ENCODE results near the gene XPO1.
"Not testable (repeated sequence)": the region's sequence is repeated elsewhere in the genome, so short reads cannot be mapped to it uniquely, and the experiment has no call there.

XPO1 gene

DNA sequence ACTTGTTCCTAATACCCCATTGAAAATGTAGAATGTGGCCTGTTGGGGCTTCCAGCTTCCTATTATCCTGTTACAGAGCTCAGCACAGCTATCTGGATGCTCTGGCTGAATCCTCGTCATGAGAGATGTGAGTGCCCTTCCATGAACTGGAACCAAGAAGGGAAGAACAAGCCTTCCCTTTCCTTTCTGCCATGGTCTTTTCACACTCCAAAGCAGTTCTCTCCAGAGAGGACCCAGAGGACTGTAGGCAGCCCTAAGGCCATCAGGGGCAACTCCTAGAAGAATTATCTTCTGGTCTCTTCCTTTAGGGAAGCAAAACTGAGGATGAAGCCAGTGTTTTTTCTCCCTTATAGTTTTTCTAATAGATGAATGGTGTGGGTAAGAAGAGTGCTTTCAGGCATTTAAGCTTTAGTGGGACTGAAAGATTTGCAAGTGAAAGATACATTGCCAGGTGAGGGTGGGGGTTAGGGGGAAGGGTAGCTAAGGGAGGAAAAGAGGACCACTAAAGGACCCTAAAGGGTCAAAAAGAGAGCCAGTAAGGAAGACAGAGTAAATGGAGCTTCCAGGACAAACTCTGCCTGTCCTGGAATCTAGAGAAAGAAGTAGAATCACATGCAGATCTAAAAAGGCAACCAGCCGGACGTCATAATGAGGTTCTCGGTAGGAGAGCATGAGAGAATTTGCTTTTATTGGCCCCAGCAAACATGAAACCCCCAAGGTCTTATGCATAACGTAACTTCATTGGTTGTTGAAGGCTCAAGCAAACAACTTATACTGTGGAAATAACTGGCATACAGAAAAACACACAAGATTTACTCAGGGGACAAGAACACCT, 12.4 kb upstream of the XPO1 start:
- no peak for DNase-seq (ENCODE audit: extremely low read depth, insufficient read length)
- TF ChIP-seq, protein P1, sequence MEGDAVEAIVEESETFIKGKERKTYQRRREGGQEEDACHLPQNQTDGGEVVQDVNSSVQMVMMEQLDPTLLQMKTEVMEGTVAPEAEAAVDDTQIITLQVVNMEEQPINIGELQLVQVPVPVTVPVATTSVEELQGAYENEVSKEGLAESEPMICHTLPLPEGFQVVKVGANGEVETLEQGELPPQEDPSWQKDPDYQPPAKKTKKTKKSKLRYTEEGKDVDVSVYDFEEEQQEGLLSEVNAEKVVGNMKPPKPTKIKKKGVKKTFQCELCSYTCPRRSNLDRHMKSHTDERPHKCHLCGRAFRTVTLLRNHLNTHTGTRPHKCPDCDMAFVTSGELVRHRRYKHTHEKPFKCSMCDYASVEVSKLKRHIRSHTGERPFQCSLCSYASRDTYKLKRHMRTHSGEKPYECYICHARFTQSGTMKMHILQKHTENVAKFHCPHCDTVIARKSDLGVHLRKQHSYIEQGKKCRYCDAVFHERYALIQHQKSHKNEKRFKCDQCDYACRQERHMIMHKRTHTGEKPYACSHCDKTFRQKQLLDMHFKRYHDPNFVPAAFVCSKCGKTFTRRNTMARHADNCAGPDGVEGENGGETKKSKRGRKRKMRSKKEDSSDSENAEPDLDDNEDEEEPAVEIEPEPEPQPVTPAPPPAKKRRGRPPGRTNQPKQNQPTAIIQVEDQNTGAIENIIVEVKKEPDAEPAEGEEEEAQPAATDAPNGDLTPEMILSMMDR (IDR thresholded peaks at IDR 0.05; ENCODE audit: insufficient read depth, low read length, poor library complexity, severe bottlenecking): no peak

DNA sequence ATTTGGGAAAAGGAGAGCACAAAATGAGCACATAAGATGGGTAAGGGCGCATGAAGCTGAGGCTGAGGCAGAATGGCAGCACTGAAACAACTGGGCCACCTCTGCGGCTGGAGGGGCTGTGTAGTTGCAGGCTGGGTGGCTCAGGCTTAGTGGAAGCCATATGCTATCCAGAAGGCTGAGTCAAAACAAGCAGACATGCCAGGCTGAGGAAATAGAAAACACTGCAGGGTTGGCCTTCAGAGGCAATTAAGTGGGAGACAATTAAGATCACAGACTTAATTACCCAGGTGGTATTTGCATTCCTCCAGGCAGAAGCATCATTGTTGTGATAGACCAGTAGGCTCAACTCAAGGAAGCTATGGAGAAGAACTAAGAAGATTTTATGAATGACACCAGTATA, 11.4 kb upstream of the XPO1 start:
- H3K4me3 ChIP-seq (replicated peaks; ENCODE audit: low read depth, low read length): no peak overlapping the region
- H3K36me3 ChIP-seq (ENCODE audit: control insufficient read depth, insufficient read depth, low read length): no peaks in the 10 kb centered on the region
- H3K27me3 ChIP-seq (replicated peaks; ENCODE audit: control insufficient read depth, insufficient read depth, low read length): no peaks in the 10 kb centered on the region
- TF ChIP-seq, protein P1 (IDR thresholded peaks at IDR 0.05; ENCODE audit: insufficient read depth, low read length, poor library complexity, severe bottlenecking): no peak
- no peak for DNase-seq (ENCODE audit: extremely low read depth, insufficient read length)

More for the DNA sequence above, 12.4 kb upstream of the XPO1 start:
- no peaks in the 10 kb centered on the region for H3K27me3 ChIP-seq (replicated peaks; ENCODE audit: control insufficient read depth, insufficient read depth, low read length)
- H3K36me3 ChIP-seq (ENCODE audit: control insufficient read depth, insufficient read depth, low read length): no peaks in the 10 kb centered on the region
- H3K4me3 ChIP-seq (replicated peaks; ENCODE audit: low read depth, low read length): no peak overlapping the region

DNA sequence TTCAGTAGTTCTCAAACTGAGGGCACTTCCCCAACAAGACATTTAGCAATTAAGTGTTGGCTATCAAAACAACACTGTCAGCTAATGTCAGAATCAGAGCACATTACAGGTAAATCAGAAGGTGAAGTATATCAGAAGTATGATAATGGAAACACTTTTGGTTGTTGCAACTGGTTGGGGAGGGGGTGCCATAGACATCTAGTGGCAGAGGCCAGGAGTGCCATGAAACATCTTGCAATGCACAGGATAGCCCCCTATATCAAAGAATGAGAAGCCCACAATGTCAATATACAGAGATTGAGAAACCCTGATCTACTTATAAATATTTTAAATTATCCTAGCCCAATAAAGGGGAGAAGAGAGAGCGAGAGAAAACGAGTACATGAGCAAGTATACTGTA, 4.9 kb upstream of the XPO1 start:
- DNase-seq (ENCODE audit: extremely low read depth, insufficient read length): no peak
- Histone ChIP-seq H3K27me3 (replicated peaks; ENCODE audit: control insufficient read depth, insufficient read depth, low read length) (no peaks in the 10 kb centered on the region), H3K4me3 (replicated peaks; ENCODE audit: low read depth, low read length) (no peak overlapping the region), H3K36me3 (ENCODE audit: control insufficient read depth, insufficient read depth, low read length) (no peaks in the 10 kb centered on the region)
- TF ChIP-seq, protein P1 (IDR thresholded peaks at IDR 0.05; ENCODE audit: insufficient read depth, low read length, poor library complexity, severe bottlenecking): peak; percentile 11

DNA sequence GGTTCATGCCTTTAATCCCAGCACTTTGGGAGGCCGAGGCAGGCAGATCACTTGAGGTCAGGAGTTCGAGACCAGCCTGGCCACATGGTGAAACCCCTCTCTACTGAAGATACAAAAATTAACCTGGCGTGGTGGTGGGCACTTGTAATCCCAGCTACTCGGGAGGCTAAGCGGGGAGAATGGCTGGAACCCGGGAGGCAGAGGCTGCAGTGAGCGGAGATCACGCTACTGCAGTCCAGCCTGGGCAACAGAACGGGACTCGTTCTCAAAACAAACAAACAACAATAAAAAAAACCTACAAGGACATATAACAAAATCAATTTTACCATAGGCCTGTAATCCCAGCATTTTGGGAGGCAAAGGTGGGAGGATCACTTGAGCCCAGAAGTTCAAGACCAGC, 2.0 kb upstream of the XPO1 start:
- not testable (repeated sequence) for H3K4me3 ChIP-seq (replicated peaks; ENCODE audit: low read depth, low read length); H3K36me3 ChIP-seq (ENCODE audit: control insufficient read depth, insufficient read depth, low read length); H3K27me3 ChIP-seq (replicated peaks; ENCODE audit: control insufficient read depth, insufficient read depth, low read length); DNase-seq (ENCODE audit: extremely low read depth, insufficient read length)

DNA sequence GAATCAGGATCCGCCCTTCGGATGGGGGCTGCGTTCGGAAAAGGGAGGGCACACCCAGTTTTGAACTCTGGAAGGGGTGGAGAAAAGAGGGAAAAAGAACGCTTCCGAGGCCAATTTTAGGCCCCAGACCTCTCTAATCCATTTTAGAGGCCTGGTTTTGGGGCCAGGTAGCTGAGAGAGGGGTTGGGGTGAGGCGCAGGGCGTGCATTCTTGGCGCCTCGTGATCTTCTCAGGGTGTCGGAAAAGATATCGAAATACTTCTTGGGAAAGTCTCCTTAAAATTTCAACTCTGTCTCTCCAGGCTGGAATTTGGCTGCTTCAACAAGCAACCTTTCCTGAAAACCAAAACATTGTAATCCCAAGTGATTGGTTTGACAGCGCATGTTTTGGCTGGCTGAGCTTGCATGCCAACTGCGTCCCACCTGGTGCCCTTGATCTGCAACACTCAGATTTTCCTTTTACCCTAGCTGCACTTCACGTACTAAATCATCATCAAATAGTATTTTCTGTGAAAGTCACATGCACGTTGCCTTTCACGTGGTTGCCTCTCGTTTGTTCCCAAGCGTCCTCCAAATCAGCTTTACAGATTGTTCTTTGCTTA, 864 bp upstream of the XPO1 start:
- Histone ChIP-seq H3K4me3 (replicated peaks; ENCODE audit: low read depth, low read length) (peak overlapping the region; percentile 72), H3K27me3 (replicated peaks; ENCODE audit: control insufficient read depth, insufficient read depth, low read length) (no peaks in the 10 kb centered on the region), H3K36me3 (ENCODE audit: control insufficient read depth, insufficient read depth, low read length) (no peaks in the 10 kb centered on the region)
- no peak for DNase-seq (ENCODE audit: extremely low read depth, insufficient read length)
- TF ChIP-seq, protein P1 (IDR thresholded peaks at IDR 0.05; ENCODE audit: insufficient read depth, low read length, poor library complexity, severe bottlenecking): no peak

DNA sequence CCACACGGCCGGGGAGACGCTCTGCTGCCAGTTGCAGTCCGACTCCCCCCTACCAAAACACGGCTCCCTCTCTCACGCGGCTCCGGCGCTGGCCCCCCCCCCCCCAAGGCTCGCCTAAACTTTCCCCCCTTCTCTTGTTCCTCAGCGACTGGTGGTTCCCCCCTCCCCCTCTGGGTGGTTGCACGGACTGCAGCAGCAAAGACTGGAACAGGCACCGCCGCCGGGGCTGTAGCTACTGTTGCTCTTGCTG, 281 bp downstream of the XPO1 start:
- TF ChIP-seq, protein P1 (IDR thresholded peaks at IDR 0.05; ENCODE audit: insufficient read depth, low read length, poor library complexity, severe bottlenecking): no peak
- Histone ChIP-seq H3K27me3 (replicated peaks; ENCODE audit: control insufficient read depth, insufficient read depth, low read length) (no peaks in the 10 kb centered on the region), H3K4me3 (replicated peaks; ENCODE audit: low read depth, low read length) (peak overlapping the region; percentile 72), H3K36me3 (ENCODE audit: control insufficient read depth, insufficient read depth, low read length) (no peaks in the 10 kb centered on the region)
- no peak for DNase-seq (ENCODE audit: extremely low read depth, insufficient read length)
